ENCODE data around the gene L1TD1. TPM values are rescaled to one million over a fixed set of nuclear protein-coding genes. Genes with fewer than 3 reads are reported as not detected.
"Not testable (repeated sequence)": the region's sequence is repeated elsewhere in the genome, so short reads cannot be mapped to it uniquely, and the experiment has no call there.

Gene L1TD1
- total and polyA plus RNA-seq, 12 donors: 0.16 to 1.1 (median 0.46) TPM

- Histone ChIP-seq H3K9me3 (replicated peaks in 1 of 3) (no peaks in the 10 kb centered on the region), H3K27ac (no peak overlapping the region), H3K4me3 (no peak overlapping the region), H3K36me3 (replicated peaks in 1 of 2) (no peaks in the 10 kb centered on the region), H3K27me3 (no peaks in the 10 kb centered on the region), H3K4me1 (replicated peaks in 1 of 2) (no peaks in the 10 kb centered on the region)
- intact Hi-C loops (cut with DNase I): no loop called here
- no peak for TF ChIP-seq CTCF (IDR thresholded peaks at IDR 0.05)
- TF ChIP-seq POLR2A (IDR thresholded peaks at IDR 0.05): no peak
- WGBS, 4 donors: 66 to 77% (median 71%) methylated on average over 6 of the region's 6 CpGs
- DNase-seq: no peak
Measured at GRCh38 chr1:62180639-62181038, 14.0 kb upstream of the L1TD1 start.

- Histone ChIP-seq H3K9me3 (replicated peaks in 1 of 3) (no peaks in the 10 kb centered on the region), H3K4me1 (replicated peaks in 1 of 2) (no peaks in the 10 kb centered on the region), H3K27ac (no peak overlapping the region), H3K4me3 (no peak overlapping the region), H3K27me3 (no peaks in the 10 kb centered on the region), H3K36me3 (replicated peaks in 1 of 2) (no peaks in the 10 kb centered on the region)
- DNase-seq: no peak
- WGBS, 4 donors: 55 to 75% (median 56%) methylated on average over 7 of the region's 7 CpGs
- intact Hi-C loops (cut with DNase I): no loop called here
- TF ChIP-seq POLR2A (IDR thresholded peaks at IDR 0.05) (no peak), CTCF (IDR thresholded peaks at IDR 0.05) (no peak)
Measured at GRCh38 chr1:62181532-62181931, 13.1 kb upstream of the L1TD1 start.

GRCh38 chr1:62182157-62182556 is 12.5 kb upstream of the L1TD1 start:
- 66 to 76% (median 69%) methylated on average over 8 of the region's 8 CpGs for WGBS, 4 donors
- H3K9me3 ChIP-seq (replicated peaks in 1 of 3); H3K36me3 ChIP-seq (replicated peaks in 1 of 2); H3K27me3 ChIP-seq; H3K4me3 ChIP-seq; DNase-seq; intact Hi-C loops (cut with DNase I); H3K4me1 ChIP-seq (replicated peaks in 1 of 2); H3K27ac ChIP-seq: not testable (repeated sequence)

GRCh38 chr1:62183164-62184020 is 11.3 kb upstream of the L1TD1 start:
- H3K9me3 ChIP-seq (replicated peaks in 1 of 3); H3K27me3 ChIP-seq; intact Hi-C loops (cut with DNase I); DNase-seq; H3K4me3 ChIP-seq; H3K27ac ChIP-seq; H3K4me1 ChIP-seq (replicated peaks in 1 of 2); H3K36me3 ChIP-seq (replicated peaks in 1 of 2): not testable (repeated sequence)
- WGBS, 4 donors: 58 to 69% (median 66%) methylated on average over 11 of the region's 11 CpGs

- no peak for DNase-seq
- 78 to 87% (median 80%) methylated on average over 7 of the region's 7 CpGs for WGBS, 4 donors
- no peaks in the 10 kb centered on the region for H3K27me3 ChIP-seq
- H3K27ac ChIP-seq: no peak overlapping the region
- H3K4me3 ChIP-seq: no peak overlapping the region
- H3K4me1 ChIP-seq (replicated peaks in 1 of 2): no peaks in the 10 kb centered on the region
- intact Hi-C loops (cut with DNase I): no loop called here
- TF ChIP-seq POLR2A (IDR thresholded peaks at IDR 0.05): no peak
- no peak for TF ChIP-seq CTCF (IDR thresholded peaks at IDR 0.05)
- no peaks in the 10 kb centered on the region for H3K9me3 ChIP-seq (replicated peaks in 1 of 3)
- H3K36me3 ChIP-seq (replicated peaks in 1 of 2): no peaks in the 10 kb centered on the region
Measured at GRCh38 chr1:62184336-62184735, 10.3 kb upstream of the L1TD1 start.

GRCh38 chr1:62185233-62185632 is 9.4 kb upstream of the L1TD1 start:
- WGBS, 4 donors: 77 to 90% (median 84%) methylated on average over 5 to 6 of the region's 6 CpGs
- H3K36me3 ChIP-seq (replicated peaks in 1 of 2); H3K27ac ChIP-seq; H3K27me3 ChIP-seq; H3K4me1 ChIP-seq (replicated peaks in 1 of 2); H3K4me3 ChIP-seq; intact Hi-C loops (cut with DNase I); DNase-seq; H3K9me3 ChIP-seq (replicated peaks in 1 of 3): not testable (repeated sequence)

All from adrenal gland (tissue), 12 donors.